Activated CD4-positive, alpha-beta T cell treated with anti-CD3 and anti-CD28 coated beads, Interleukin-10, Interleukin-2, amounts not matched to agents 100 ng/mL and 50 ng/mL, durations not matched to agents 16 hours and 8 hours (primary cell): ENCODE results near the gene EDA.
"Not testable (repeated sequence)": the region's sequence is repeated elsewhere in the genome, so short reads cannot be mapped to it uniquely, and the experiment has no call there.

ENCODE experiments used
- DNase-seq: peaks from one replicate; pipeline ENCODE4 v3.0.0-alpha.2; 2020

The EDA gene

DNA sequence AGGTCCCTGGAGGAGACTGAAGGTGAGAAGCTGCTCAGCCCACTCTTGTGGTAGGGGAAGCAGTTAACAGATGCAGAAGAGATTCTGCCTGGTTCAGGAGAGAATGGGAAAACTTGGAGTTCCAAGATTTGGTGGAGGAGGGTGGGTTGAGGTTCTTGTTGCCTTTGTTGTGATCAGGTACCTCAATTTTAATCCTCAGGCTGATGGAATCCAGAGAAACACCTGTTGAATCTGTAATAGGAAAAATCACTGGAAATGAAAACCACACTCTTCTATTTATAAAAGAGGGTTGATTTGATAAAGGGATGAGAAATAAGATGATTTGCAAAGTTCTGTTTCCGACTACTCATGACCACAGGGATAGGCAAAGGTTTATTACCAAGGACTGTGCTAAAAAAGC lies 132.1 kb downstream of the EDA start:
- DNase-seq = no peak

DNA sequence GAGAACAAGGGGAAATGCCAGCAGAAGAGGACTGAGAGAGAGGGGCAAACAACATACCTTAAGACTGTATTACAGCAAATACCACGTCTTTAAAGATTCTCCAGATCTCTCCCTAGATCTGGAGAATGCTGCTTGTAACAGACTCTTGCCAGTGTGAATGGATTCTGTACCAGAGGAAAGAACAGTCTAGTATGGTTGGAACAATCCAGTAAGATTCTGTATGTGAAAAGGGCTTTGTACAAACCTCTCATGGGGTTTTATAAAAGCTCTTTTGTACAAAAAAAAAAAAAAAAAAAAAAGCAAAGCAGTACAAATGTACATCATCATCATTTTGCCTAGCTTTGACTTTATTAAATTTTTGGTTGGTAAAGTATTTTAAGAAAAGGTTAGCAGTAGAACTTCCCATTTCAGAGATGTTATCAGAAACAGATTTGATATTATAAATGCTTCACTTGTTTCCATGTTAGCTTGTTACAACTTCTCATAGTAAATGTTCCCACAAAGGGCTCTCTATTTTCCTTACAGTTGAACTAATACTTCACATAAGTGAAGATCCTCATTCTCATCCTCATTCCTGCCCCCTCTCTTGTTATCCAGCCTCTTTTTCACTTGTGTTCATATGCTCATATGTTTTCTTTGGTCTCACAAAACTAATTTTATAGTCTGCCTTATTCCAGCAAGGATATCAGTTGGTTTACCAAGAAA lies 144.2 kb downstream of the EDA start:
- no peak for DNase-seq

DNA sequence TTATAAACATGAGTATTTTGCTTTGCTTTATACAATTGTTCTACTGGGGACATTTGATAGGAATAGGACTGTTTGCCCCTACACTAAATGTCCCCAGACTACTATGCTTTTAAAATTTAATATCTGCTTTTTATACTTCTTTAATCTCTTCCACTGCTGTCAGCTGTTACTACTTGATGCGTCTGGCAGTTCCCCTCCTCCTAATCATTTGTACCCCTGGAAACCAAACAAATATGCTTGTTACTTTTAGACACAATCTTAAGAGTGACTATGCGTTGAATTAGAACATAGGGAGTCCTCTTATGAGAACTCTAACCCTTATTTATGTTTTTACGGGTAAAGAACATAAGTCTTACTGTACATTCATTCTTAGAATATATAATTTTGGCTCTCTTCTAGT lies 145.7 kb downstream of the EDA start:
- DNase-seq = no peak

DNA sequence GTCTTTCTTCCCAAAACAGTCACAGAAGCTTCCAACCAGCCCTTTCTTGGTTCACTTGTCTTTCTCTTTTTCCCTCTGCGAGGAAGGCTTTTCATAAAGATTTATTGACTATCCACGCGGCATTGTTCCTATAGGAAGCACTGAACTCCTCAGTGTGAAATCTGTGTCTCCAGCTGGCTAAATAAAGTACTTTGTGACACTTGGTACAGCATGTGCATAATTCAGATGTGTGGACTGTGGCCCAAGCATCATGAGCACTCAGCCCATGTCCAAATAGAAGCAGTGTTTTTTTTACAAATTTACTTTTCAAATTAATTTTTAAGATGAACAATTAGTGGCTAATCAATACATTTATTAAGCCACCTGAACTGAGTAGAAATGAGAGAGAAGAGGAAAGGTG lies 146.4 kb downstream of the EDA start:
- no peak for DNase-seq

DNA sequence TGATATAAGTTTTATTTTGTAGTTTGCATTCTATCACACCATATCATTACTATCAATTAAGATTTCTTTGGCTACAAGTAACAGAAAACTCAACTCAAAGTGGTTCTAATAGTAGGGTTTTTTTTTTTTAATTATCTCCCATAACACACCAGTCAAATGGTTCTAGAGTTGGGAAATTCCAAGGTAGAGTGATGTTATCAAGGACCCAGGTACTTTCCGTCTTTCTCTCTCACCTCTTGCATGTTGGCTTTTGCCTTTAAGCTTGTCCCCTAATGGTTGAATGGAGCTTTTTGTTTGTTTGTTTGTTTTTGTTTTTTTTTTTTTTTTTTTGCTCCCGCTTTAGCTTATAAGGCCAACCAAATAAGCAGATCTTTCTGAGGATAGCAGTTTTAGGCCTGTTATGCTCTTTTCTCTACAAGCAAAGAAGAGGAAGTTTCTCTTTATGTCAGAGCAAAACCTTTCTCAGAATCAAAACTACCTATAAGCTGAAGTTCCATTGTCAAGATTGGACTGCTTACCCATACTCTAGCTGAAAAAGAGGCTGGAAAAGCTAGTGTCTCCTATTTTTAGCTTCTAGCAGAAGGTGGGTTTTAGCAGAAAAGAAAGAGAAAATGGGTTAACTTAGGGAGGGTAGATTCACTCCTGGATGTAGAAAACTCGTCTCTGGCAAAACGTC lies 177.5 kb downstream of the EDA start:
- DNase-seq = no peak

DNA sequence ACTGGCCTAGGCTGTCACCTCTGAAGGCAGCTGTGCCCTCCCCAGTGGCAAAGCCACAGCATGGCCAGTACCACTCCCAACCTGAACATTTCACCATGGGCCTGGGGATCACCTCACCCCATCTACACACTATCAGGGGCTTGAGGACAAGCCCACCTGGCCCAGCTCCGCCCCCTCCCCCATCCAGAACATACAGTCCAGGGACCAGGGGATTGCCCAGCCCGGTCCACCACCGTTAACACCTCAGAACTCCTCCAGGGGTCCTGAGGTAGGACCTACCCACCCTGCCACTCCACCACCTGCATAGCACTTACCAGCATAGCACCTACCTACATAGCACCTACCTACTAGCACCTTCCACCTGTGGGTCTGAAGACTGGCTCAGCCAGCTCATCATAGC lies 179.8 kb downstream of the EDA start:
- DNase-seq = no peak

DNA sequence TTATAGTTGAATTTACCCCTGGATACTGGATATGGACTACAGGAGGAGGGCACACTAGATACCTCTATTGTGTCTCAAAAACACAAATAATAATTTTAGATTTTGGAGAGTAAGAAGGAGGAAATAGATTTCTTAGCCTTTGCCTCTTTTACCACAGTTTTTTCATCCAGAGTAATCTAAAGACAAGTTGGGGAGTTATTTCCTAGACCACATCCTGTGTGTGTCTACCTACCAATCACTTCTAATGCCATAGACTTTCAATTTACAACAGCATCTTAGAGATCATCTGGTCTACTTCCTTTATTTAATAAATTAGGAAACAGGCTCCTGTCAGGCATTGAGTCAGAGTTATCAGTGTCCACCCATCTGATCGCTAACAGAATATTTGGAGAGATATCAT lies 191.5 kb downstream of the EDA start:
- DNase-seq = peak; percentile 4

DNA sequence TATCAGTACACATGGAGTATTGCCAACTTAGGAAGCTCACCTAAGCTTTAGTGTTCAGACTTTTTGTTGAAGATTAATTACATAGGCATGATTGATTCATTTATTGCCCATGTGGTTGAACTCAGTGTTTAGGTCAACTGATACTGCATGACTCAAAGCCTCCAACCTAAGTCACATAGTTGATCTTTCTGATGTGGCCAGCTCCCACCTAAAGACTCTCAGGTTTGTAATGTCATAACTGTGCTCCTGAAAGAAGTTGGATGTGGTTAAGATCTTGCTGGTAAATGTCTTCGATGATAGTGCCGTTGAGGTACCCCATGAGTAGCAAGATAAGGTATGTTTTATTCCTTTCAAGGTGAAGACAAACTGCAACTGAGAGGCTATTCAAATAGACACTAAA lies 192.5 kb downstream of the EDA start:
- DNase-seq = peak; percentile 49

DNA sequence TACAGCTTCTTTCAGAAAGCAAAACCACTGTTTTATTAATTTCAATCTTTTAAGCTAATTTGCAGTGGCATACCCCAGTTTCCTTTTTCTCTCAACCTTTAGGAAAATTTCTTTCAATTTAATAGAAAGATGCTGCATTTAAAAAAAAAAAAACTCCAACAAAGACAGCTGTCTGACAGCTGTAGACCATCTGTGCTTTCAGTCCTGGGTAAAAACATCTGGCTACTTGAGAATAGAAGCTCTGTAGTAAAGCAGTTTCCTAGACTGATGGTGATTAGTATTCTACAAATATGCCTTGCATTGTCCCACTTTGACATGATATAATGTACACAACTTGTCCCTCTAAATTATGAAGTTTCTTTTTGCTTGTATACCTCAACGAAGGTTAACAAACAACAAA lies 197.8 kb downstream of the EDA start:
- no peak for DNase-seq

DNA sequence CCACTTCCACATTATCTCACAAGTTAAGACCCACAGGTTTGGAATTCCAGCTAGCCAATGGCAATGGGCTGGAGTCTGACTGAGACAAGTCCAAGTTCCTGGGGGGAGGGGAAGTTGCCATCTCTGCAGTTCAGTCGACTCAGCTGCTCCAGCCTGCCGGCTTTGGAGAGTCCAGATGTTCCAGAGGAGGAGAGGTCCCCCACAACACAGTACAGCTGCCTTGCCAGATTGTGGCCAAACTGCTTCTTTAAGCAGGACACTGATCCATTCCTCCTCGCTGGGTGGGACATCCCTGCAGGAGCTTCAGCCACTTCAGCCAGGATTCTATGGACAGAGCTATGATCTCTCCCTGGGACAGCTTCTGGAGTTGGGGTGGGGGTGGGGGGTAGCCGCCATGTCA lies 199.2 kb downstream of the EDA start:
- no peak for DNase-seq

DNA sequence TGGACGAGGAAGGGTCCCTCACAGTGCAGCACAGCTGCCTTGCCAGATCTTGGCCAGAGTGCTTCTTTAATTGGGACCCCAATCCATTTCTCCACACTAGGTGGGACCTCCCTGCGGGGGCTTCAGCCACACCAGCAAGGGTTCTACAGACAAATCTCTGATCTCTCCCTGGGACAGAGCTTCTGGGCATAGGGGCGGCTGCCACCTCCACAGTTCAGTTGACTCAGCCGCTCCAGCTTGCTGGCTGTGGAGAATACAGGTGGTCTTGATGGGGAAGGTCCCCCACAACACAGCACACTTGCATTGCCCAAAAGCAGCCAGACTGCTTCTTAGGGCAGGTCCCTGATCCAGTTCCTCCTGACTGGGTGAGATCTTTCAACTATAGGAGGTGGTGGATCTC lies 199.6 kb downstream of the EDA start:
- DNase-seq = no peak

DNA sequence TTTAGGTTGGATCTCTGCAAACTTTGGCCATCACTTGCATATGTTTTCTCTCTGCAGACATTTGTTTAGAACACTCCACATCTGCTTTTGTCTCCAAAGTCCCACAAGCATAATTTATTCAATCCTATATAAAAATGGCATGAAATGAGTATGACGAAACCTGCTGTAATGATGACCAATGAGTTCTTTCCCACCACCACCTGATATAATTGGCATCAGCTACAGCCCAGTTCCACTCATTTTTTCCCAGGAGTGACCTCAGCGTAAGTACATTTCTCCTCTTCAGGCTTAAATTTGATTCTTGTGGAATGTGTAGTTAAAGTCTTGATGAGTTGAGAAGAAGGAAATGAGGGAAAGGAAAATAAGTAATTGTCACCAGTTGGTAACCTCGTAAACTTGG lies 228.7 kb downstream of the EDA start:
- DNase-seq = no peak

DNA sequence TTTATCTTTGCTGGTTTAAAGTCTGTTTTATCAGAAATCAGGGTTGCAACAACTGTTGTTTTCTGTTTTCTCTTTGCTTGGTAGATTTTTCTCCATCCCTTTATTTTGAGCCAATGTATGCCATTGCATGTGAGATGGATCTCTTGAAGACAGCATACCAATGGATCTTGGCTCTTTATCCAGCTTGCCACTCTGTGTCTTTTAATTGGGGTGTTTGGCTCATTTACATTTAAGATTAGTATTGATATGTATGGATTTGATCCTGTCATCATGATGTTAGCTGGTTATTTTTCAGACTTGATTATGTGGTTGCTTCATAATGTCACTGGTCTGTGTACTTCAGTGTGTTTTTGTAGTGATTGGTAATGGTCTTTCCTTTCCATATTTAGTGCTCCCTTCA lies 244.1 kb downstream of the EDA start:
- not testable (repeated sequence) for DNase-seq

DNA sequence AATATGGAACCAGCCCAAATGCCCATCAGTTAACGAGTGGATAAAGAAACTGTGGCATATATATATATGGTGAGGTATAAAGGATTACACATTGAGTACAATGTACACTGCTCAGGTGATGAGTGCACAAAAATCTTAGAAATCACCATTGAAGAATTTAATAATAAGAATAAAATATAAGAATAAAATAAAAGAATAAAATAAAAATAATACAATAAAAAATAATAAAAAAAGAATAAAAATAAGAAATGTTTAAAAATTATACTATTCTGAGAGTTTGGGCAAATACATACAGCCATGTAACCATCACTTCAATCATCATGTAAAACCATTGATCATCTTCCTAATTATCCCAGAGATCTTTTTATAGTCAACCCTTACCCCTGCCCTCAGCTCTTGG lies 260.3 kb downstream of the EDA start:
- no peak for DNase-seq

DNA sequence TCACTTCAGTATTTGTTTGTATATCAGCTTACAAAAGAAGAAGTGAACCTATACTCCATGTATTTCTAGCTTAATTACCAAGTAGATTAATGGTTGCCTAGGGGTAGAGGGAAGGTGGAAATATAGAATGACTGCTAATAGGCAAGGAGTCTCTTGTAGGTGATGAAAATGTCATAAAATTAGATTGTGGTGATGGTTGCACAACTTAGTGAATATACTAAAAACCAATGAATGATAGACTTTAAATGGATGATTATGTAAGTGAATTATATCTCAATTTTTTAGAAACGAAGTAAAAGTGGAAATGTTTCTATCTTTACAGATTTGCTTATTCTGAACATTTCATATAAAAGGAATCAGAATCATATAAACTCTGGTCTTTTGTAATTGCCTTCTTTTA lies 268.3 kb downstream of the EDA start:
- no peak for DNase-seq

DNA sequence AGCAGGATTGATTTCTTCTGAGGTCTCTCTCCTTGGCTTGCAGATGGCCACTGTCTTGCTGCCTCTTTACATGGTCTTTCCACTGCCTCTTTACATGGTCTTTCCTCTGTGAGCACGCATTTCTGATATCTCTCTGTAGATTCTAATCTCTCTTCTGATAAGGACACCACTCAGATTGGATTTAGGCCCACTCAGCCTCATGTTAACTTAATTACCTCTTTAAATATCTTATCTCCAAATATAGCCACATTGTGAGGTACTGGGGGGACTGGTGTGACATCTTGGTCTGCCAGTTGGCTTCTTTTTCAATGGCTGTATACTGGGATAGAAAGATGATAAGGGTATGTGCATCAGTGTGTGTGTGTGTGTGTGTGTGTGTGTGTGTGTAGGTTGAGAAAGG lies 280.1 kb downstream of the EDA start:
- no peak for DNase-seq

DNA sequence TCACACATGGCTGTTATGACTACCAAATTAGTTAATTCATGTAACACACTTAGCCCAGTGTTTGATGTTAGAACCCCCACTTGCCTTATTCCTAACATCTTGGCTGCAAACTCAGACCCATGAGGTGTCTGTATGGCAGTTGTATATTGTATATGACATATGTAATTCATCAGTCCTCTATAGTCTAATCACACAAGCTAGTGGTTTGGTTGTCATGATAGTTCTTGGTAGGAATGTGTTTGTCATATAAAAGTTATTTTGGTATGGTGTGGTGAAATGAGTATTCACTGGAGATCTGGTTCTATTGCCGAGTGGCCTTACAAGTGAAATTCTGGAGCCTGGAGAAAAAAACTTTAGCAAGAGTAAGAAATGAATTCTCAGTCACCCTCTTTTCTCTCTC lies 284.6 kb downstream of the EDA start:
- no peak for DNase-seq

DNA sequence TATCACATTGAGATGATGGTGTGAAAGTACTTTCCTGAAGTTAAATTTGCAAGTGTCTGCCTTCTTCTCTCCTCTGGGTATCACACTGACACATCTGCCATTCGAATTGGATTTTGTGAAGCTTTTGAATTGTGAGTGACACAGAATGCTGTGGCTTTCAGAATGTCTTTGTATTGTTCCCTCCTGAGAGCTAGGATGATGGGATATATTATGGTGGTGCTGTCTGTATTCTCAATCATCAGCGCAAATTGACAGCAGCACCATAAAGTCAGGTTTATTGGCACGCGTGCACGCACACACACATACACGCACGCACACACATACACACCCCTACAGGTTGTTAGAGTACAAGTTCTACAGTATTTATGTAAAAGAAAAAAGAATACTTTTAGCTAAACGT lies 290.5 kb downstream of the EDA start:
- DNase-seq = no peak

DNA sequence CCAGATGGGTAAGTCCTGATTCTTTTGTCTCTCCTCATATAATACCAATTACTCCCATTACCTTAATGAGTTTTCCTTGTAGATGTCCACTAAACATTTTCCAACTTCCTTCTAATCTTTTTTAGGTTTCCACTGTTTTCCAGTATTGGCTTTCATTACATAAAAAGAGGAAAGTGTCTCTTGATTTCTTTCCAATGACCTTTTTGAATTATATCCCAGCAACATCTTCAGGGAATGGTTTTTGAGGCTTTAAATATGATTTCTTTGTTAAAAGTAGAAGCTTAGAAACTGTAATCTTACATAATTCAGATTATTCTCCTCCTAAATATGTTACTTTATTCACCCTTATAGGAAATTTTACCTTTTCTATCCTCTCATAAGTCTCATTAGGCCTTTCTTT lies 298.9 kb downstream of the EDA start:
- DNase-seq = no peak

DNA sequence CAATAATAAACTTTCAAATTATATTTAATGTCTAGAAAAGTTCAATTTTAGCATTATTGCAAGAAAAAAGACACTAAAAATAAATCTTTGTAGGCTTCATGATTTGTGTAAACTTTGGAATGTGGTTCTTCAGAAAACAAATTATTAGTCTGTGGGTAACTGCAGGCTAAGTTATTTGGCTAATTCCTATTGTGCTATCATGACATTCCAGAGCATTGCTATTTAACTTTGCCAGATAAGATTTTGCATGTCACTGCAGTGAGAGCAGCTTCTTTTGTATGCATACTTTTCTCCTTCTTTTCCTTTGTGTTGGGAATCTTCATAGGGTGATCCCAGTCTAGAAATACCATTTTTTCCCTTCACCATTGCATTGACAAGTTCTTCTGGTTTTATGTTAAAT lies 303.8 kb downstream of the EDA start:
- no peak for DNase-seq

DNA sequence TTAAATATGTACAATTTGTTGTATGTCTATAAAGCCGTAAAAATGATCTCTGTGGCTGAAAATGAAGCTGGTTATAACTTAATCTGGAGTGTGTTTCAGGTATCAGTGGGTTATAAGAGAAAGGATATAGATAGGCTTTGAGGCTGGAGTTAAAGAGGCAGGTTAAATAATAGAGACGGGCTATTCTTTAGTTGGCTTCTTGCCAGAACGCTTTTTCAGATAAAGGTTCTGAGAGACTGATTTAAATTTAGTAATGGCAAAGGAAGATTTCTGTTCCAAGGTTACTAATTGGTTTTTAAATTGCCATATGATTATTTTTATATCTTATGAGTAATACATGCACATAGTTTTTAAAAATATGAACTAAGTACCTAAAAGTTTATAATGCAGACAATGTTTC lies 316.4 kb downstream of the EDA start:
- DNase-seq = no peak

DNA sequence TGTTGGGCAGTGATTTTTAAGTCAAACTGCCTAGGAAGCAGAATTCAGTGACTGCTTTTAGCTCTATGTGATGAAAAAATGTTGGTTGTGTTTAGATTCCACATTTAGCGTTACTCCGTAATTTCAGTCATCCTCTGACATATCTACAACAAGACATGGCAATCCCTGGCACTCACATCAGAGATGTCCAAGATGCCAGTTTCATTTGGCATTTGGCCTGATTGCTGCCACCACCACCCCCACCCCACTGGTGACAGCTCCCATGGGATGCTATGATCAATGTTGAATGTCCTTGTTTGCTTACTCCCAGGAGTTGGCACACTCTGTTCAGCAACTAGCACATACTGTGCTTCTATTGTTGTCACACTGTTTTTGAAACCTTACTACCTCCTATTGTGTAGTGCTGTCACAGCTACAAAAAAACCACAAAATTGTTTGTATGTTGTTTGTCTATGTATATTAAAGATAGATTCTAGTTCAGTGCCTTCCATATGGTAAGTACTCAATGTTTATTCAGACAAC lies 332.4 kb downstream of the EDA start:
- no peak for DNase-seq

DNA sequence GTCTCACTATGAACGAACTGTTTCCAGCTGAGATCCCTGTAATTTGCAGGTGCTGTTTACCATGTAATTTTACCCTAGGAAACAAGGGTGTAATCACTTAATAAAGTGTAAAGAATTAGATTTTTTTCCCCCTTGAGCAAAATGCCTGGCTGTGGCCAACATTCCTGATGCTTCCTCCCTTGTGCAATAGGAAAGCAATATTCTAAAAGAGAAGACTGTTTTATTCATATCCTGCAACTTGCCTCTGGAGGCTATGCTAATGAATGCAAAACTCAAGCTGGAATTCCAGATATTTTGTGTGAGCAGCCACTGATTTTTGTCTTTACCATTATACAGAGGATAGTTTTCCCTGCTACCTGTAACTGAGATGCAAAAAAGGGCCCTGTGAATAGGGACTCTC lies 335.8 kb downstream of the EDA start:
- no peak for DNase-seq

DNA sequence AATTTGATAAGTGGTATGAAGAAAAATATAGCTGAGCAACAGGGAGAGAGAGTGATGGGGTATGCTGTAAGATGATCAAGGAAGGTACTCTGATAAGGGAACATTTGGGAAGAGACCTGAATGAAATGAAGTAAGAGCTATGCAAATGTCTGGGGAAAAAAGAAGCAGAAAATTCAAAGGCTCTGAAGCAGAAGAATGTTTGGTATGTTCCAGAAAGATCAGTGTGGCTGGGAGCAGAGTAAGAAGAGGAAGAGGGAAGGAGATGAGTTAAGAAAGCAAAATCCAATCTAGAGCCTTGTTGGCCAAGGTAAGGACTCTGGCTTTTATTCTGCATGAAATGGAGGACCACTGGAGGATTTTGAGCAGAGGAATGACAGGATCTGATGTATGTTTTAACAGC lies 343.8 kb downstream of the EDA start:
- no peak for DNase-seq
